Activated T-helper 17 cell treated with anti-CD3 and anti-CD28 coated beads, Interleukin-2, amount 50 U/mL, for 72 hours (primary cell): ENCODE measurements around the gene FKBP8. TPM values are rescaled to one million over a fixed set of nuclear protein-coding genes. Genes with fewer than 3 reads are reported as not detected.

Experiments
- ATAC-seq: fragments of 150-1000 bp; cut with Tn5 transposase; replicated peaks from 2 replicates; pipeline ENCODE4 v1.10.0; 2021; ENCODE audit warnings: mild to moderate bottlenecking, moderate library complexity
- H3K27ac Mint-ChIP-seq: one replicate; pipeline ENCODE4 v1.8.0; 2022; ENCODE audit warnings: mixed read lengths
- H3K27me3 Mint-ChIP-seq: one replicate; pipeline ENCODE4 v1.8.0; 2022; ENCODE audit warnings: mixed read lengths
- H3K36me3 Mint-ChIP-seq: one replicate; pipeline ENCODE4 v1.8.0; 2022; ENCODE audit warnings: low read depth, mild to moderate bottlenecking, mixed read lengths
- H3K4me1 Mint-ChIP-seq: one replicate; pipeline ENCODE4 v1.8.0; 2022; ENCODE audit warnings: mixed read lengths
- H3K4me3 Mint-ChIP-seq: one replicate; pipeline ENCODE4 v1.8.0; 2022; ENCODE audit warnings: mild to moderate bottlenecking, mixed read lengths
- H3K9me3 Mint-ChIP-seq: one replicate; pipeline ENCODE4 v1.8.0; 2022; ENCODE audit warnings: mixed read lengths
- total RNA-seq, 2 donors: library from RNA; stranded (reverse); gene quantifications; one replicate each; pipeline ENCODE4 v1.2.3, GENCODE V29; 2022

The FKBP8 gene
- total RNA-seq, 2 donors from 2014 or later: 222 to 320 TPM

- Mint-ChIP-seq H3K4me3 (peak overlapping the region; percentile 94), H3K4me1 (peaks cover 64% of the 10 kb centered on the region), H3K27me3 (no peaks in the 10 kb centered on the region), H3K36me3 (peaks cover 14% of the 10 kb centered on the region), H3K27ac (peak overlapping the region; percentile 91), H3K9me3 (no peaks in the 10 kb centered on the region)
- ATAC-seq: no peak
These were observed 60.1 kb downstream of the FKBP8 start for GRCh38 chr19:18483119-18483890.

Other genes starting within 250 kb of the FKBP8 start
- 100 to 1,000 TPM; 176 to 252 TPM for gene LSM4, start 220.5 kb downstream of the FKBP8 start, total RNA-seq
- 10 to 100 TPM; 38.9 to 46.0 TPM for gene PGPEP1, start 203.0 kb downstream of the FKBP8 start, total RNA-seq
- gene GDF15, start 157.4 kb downstream of the FKBP8 start, total RNA-seq: under 1 TPM; 0.45 to 0.50 TPM
- not detected for gene LRRC25, start 146.0 kb downstream of the FKBP8 start, total RNA-seq
- gene SSBP4, start 124.2 kb downstream of the FKBP8 start, total RNA-seq: 100 to 1,000 TPM in 1 of 2 donors, 10 to 100 TPM in 1; 73.8 to 169 TPM
- gene ISYNA1, start 105.4 kb downstream of the FKBP8 start, total RNA-seq: 10 to 100 TPM; 15.9 to 22.0 TPM
- 10 to 100 TPM; 23.7 to 41.8 TPM for gene ELL, start 21.5 kb downstream of the FKBP8 start, total RNA-seq
- gene KXD1, start 14.3 kb upstream of the FKBP8 start, total RNA-seq: 100 to 1,000 TPM; 116 to 118 TPM
- 1,000 to 10,000 TPM; 1,569 to 1,681 TPM for gene UBA52, start 28.3 kb upstream of the FKBP8 start, total RNA-seq
- 10 to 100 TPM; 36.3 to 46.6 TPM for gene REX1BD, start 45.2 kb upstream of the FKBP8 start, total RNA-seq
- not detected for gene CRLF1, start 63.2 kb upstream of the FKBP8 start, total RNA-seq
- under 1 TPM in 1 of 2 donors, not detected in 1; 0.48 TPM for gene TMEM59L, start 69.3 kb upstream of the FKBP8 start, total RNA-seq
- 10 to 100 TPM; 10.6 to 11.4 TPM for gene KLHL26, start 93.5 kb upstream of the FKBP8 start, total RNA-seq
- gene CRTC1, start 140.1 kb upstream of the FKBP8 start, total RNA-seq: 10 to 100 TPM in 1 of 2 donors, 1 to 10 TPM in 1; 7.8 to 13.6 TPM
- not detected for gene COMP, start 247.7 kb upstream of the FKBP8 start, total RNA-seq